Uterus (tissue), 2 donors: ENCODE measurements around the gene GLMP.

Experiments
- CTCF ChIP-seq, 4 experiments: fragments of 200-600 bp in 2 of 4; fragments of 450-650 bp in 2 of 4; sonication (generic) in 2 of 4; IDR thresholded peaks; one replicate each; pipeline ENCODE4 v1.5.1; 2016 to 2019; ENCODE audit warnings: antibody characterized with exemption in 4 of 4, mild to moderate bottlenecking in 2 of 4, moderate library complexity in 1 of 4
- POLR2A ChIP-seq, 2 donors: fragments of 450-650 bp; IDR thresholded peaks; one replicate each; pipeline ENCODE4 v1.6.1; 2016; ENCODE audit warnings: antibody characterized with exemption in 2 of 2, mild to moderate bottlenecking in 1 of 2, moderate library complexity in 1 of 2

GRCh38 chr1:156320560-156320959 lies 25.1 kb upstream of the GLMP start:
- TF ChIP-seq POLR2A (IDR thresholded peaks at IDR 0.05) (no peak), CTCF (IDR thresholded peaks at IDR 0.05) (no peak)
